IPS-18c (cell line): Measurements from ENCODE around the gene RAB35.

Experiments used
- H3K4me3 ChIP-seq: 2 replicates; pipeline ENCODE4 v1.7.0; 2013; ENCODE audit warnings: low read depth, mild to moderate bottlenecking, low read length, moderate library complexity; ENCODE audit not compliant: insufficient read depth
- H3K9me3 ChIP-seq: one replicate; pipeline ENCODE4 v1.6.1; 2013; ENCODE audit warnings: mild to moderate bottlenecking, low read length, moderate library complexity; ENCODE audit not compliant: control insufficient read depth, insufficient read depth

RAB35 gene

GRCh38 chr12:120138366-120138765 is 21.8 kb upstream of the RAB35 start:
- no peaks in the 10 kb centered on the region for H3K9me3 ChIP-seq
- H3K4me3 ChIP-seq: no peak overlapping the region

- Histone ChIP-seq H3K4me3 (no peak overlapping the region), H3K9me3 (no peaks in the 10 kb centered on the region)
These were observed 21.3 kb upstream of the RAB35 start for GRCh38 chr12:120137833-120138232.

- Histone ChIP-seq H3K9me3 (no peaks in the 10 kb centered on the region), H3K4me3 (no peak overlapping the region)
These were observed 19.7 kb upstream of the RAB35 start for GRCh38 chr12:120136093-120136770.

GRCh38 chr12:120134307-120134980 is 17.9 kb upstream of the RAB35 start:
- H3K4me3 ChIP-seq: no peak overlapping the region
- H3K9me3 ChIP-seq: no peaks in the 10 kb centered on the region

- Histone ChIP-seq H3K9me3 (no peaks in the 10 kb centered on the region), H3K4me3 (no peak overlapping the region)
These were observed 16.4 kb upstream of the RAB35 start for GRCh38 chr12:120132863-120133385.

GRCh38 chr12:120132054-120132836 is 15.7 kb upstream of the RAB35 start:
- Histone ChIP-seq H3K4me3 (no peak overlapping the region), H3K9me3 (no peaks in the 10 kb centered on the region)

GRCh38 chr12:120131116-120131515 is 14.6 kb upstream of the RAB35 start:
- H3K9me3 ChIP-seq: no peaks in the 10 kb centered on the region
- no peak overlapping the region for H3K4me3 ChIP-seq

GRCh38 chr12:120130011-120130410 is 13.5 kb upstream of the RAB35 start:
- Histone ChIP-seq H3K4me3 (no peak overlapping the region), H3K9me3 (no peaks in the 10 kb centered on the region)

- H3K4me3 ChIP-seq: no peak overlapping the region
- no peaks in the 10 kb centered on the region for H3K9me3 ChIP-seq
These were observed 10.1 kb upstream of the RAB35 start for GRCh38 chr12:120126635-120127005.

GRCh38 chr12:120125792-120126634 is 9.5 kb upstream of the RAB35 start:
- H3K4me3 ChIP-seq: no peak overlapping the region
- H3K9me3 ChIP-seq: no peaks in the 10 kb centered on the region

GRCh38 chr12:120125029-120125428 is 8.5 kb upstream of the RAB35 start:
- H3K4me3 ChIP-seq: no peak overlapping the region

GRCh38 chr12:120121766-120122293 is 5.3 kb upstream of the RAB35 start:
- no peak overlapping the region for H3K4me3 ChIP-seq
- H3K9me3 ChIP-seq: no peaks in the 10 kb centered on the region

More at GRCh38 chr12:120125029-120125428, 8.5 kb upstream of the RAB35 start:
- no peaks in the 10 kb centered on the region for H3K9me3 ChIP-seq

GRCh38 chr12:120121343-120121742 is 4.8 kb upstream of the RAB35 start:
- no peak overlapping the region for H3K4me3 ChIP-seq
- no peaks in the 10 kb centered on the region for H3K9me3 ChIP-seq

- Histone ChIP-seq H3K9me3 (no peaks in the 10 kb centered on the region), H3K4me3 (no peak overlapping the region)
These were observed 2.9 kb upstream of the RAB35 start for GRCh38 chr12:120119271-120119973.

GRCh38 chr12:120118321-120119061 is 1.9 kb upstream of the RAB35 start:
- Histone ChIP-seq H3K4me3 (peak overlapping the region; percentile 93; the same call in 1 of the 2 replicates), H3K9me3 (peaks cover 2% of the 10 kb centered on the region)

GRCh38 chr12:120117961-120118320 is 1.4 kb upstream of the RAB35 start:
- peak overlapping the region; percentile 93 for H3K4me3 ChIP-seq
- peaks cover 2% of the 10 kb centered on the region for H3K9me3 ChIP-seq
